ENCODE measurements around the gene GGTA1. TPM values are rescaled to one million over a fixed set of nuclear protein-coding genes. Genes with fewer than 3 reads are reported as not detected.

Gene GGTA1
- polyA plus RNA-seq (2013) = 30.2 TPM

GRCh38 chr9:121499427-121500164, at the start of gene GGTA1:
Gene GGTA1 (minus strand): TSS chr9:121499844. CDS start chr9:121467922, 31,922 bp downstream.
- 0% methylated on average over 61 of the region's 72 CpGs for WGBS (ENCODE audit: insufficient coverage)
- H3K9me3 ChIP-seq (ENCODE audit: control extremely low read depth in 1 of 5, control insufficient read depth in 4 of 5, insufficient read depth in 2 of 5, low read depth in 1 of 5, low read length in 4 of 5) = peaks cover 0 to 6% (median 0%) of the 10 kb centered on the region in 5 experiments
- CTCF ChIA-PET = interaction anchor here (0.7 to 6.9 kb wide), 12 partner anchors 8 to 195 kb away, joined by 3 to 42 read pairs (median 5); no protein-coding TSS in a partner anchor
- no peaks in the 10 kb centered on the region for H3K27me3 ChIP-seq (replicated peaks in 2 of 5; ENCODE audit: control insufficient read depth in 4 of 5, insufficient read depth in 5 of 5, low read length in 4 of 5)
- no peaks in the 10 kb centered on the region for H3K36me3 ChIP-seq (ENCODE audit: control insufficient read depth in 4 of 4, insufficient read depth in 4 of 4, low read length in 3 of 4)
- peaks cover 2 to 62% (median 42%) of the 10 kb centered on the region in 4 experiments for H3K4me1 ChIP-seq (ENCODE audit: control extremely low read depth in 1 of 4, control insufficient read depth in 4 of 4, insufficient read depth in 4 of 4, low read length in 3 of 4)
- DNase-seq = peak; percentile 48 to 79 (median 63)
- H3K4me3 ChIP-seq (ENCODE audit: control insufficient read depth in 1 of 7, extremely low read depth in 1 of 7, insufficient read depth in 4 of 7, low read depth in 2 of 7, low read length in 6 of 7) = peak within 1 kb of the TSS; percentile 45 to 87 (median 76)
- H3K27ac ChIP-seq (ENCODE audit: insufficient read depth in 1 of 2, low read depth in 1 of 2, low read length in 2 of 2, poor library complexity in 1 of 2, severe bottlenecking in 2 of 2) = peak within 1 kb of the TSS in 1 of 2 experiments; percentile 43
- POLR2A ChIA-PET = interaction anchor here (1.2 to 1.6 kb wide), 2 partner anchors 9 to 11 kb away, joined by 3 to 5 read pairs; no protein-coding TSS in a partner anchor

GRCh38 chr9:121548666-121549065, 49.0 kb upstream of the GGTA1 start:
- Histone ChIP-seq H3K4me3 (ENCODE audit: control insufficient read depth in 1 of 7, extremely low read depth in 1 of 7, insufficient read depth in 4 of 7, low read depth in 2 of 7, low read length in 6 of 7) (no peak overlapping the region), H3K27me3 (replicated peaks in 2 of 5; ENCODE audit: control insufficient read depth in 4 of 5, insufficient read depth in 5 of 5, low read length in 4 of 5) (peaks cover 0 to 5% (median 0%) of the 10 kb centered on the region in 5 experiments), H3K9me3 (ENCODE audit: control extremely low read depth in 1 of 5, control insufficient read depth in 4 of 5, insufficient read depth in 2 of 5, low read depth in 1 of 5, low read length in 4 of 5) (no peaks in the 10 kb centered on the region), H3K27ac (ENCODE audit: insufficient read depth in 1 of 2, low read depth in 1 of 2, low read length in 2 of 2, poor library complexity in 1 of 2, severe bottlenecking in 2 of 2) (no peak overlapping the region), H3K36me3 (ENCODE audit: control insufficient read depth in 4 of 4, insufficient read depth in 4 of 4, low read length in 3 of 4) (no peaks in the 10 kb centered on the region), H3K4me1 (ENCODE audit: control extremely low read depth in 1 of 4, control insufficient read depth in 4 of 4, insufficient read depth in 4 of 4, low read length in 3 of 4) (peaks cover 0 to 27% (median 14%) of the 10 kb centered on the region in 4 experiments)
- CTCF ChIA-PET = interaction anchor here (0.8 to 4.4 kb wide), 4 partner anchors 9 to 134 kb away, joined by 3 to 36 read pairs (median 3); no protein-coding TSS in a partner anchor
- 80% methylated on average over 1 of the region's 2 CpGs for WGBS (ENCODE audit: insufficient coverage)
- no peak for DNase-seq
- POLR2A ChIA-PET = no interaction called here

GRCh38 chr9:121545875-121546423, 46.3 kb upstream of the GGTA1 start:
- peaks cover 0 to 5% (median 0%) of the 10 kb centered on the region in 5 experiments for H3K27me3 ChIP-seq (replicated peaks in 2 of 5; ENCODE audit: control insufficient read depth in 4 of 5, insufficient read depth in 5 of 5, low read length in 4 of 5)
- DNase-seq = peak; percentile 81 to 87 (median 85)
- peak overlapping the region in 3 of 7 experiments; percentile 6 to 20 (median 11) for H3K4me3 ChIP-seq (ENCODE audit: control insufficient read depth in 1 of 7, extremely low read depth in 1 of 7, insufficient read depth in 4 of 7, low read depth in 2 of 7, low read length in 6 of 7)
- WGBS (ENCODE audit: insufficient coverage) = 5% methylated on average over 17 of the region's 27 CpGs
- H3K4me1 ChIP-seq (ENCODE audit: control extremely low read depth in 1 of 4, control insufficient read depth in 4 of 4, insufficient read depth in 4 of 4, low read length in 3 of 4) = peaks cover 0 to 16% (median 14%) of the 10 kb centered on the region in 4 experiments
- no peaks in the 10 kb centered on the region for H3K36me3 ChIP-seq (ENCODE audit: control insufficient read depth in 4 of 4, insufficient read depth in 4 of 4, low read length in 3 of 4)
- CTCF ChIA-PET = interaction anchor here (0.5 to 6.6 kb wide), 35 partner anchors 8 to 452 kb away, joined by 3 to 67 read pairs (median 4); no protein-coding TSS in a partner anchor
- H3K9me3 ChIP-seq (ENCODE audit: control extremely low read depth in 1 of 5, control insufficient read depth in 4 of 5, insufficient read depth in 2 of 5, low read depth in 1 of 5, low read length in 4 of 5) = no peaks in the 10 kb centered on the region
- H3K27ac ChIP-seq (ENCODE audit: insufficient read depth in 1 of 2, low read depth in 1 of 2, low read length in 2 of 2, poor library complexity in 1 of 2, severe bottlenecking in 2 of 2) = no peak overlapping the region
- POLR2A ChIA-PET = interaction anchor here (0.6 kb wide), 1 partner anchor 13 kb away, joined by 9 read pairs; no protein-coding TSS in a partner anchor

- no peak for DNase-seq
- H3K36me3 ChIP-seq (ENCODE audit: control insufficient read depth in 4 of 4, insufficient read depth in 4 of 4, low read length in 3 of 4) = no peaks in the 10 kb centered on the region
- peak overlapping the region in 1 of 7 experiments; percentile 20 for H3K4me3 ChIP-seq (ENCODE audit: control insufficient read depth in 1 of 7, extremely low read depth in 1 of 7, insufficient read depth in 4 of 7, low read depth in 2 of 7, low read length in 6 of 7)
- CTCF ChIA-PET = interaction anchor here (0.6 to 6.6 kb wide), 30 partner anchors 8 to 452 kb away, joined by 3 to 67 read pairs (median 5); no protein-coding TSS in a partner anchor
- peaks cover 0 to 5% (median 0%) of the 10 kb centered on the region in 5 experiments for H3K27me3 ChIP-seq (replicated peaks in 2 of 5; ENCODE audit: control insufficient read depth in 4 of 5, insufficient read depth in 5 of 5, low read length in 4 of 5)
- no peaks in the 10 kb centered on the region for H3K9me3 ChIP-seq (ENCODE audit: control extremely low read depth in 1 of 5, control insufficient read depth in 4 of 5, insufficient read depth in 2 of 5, low read depth in 1 of 5, low read length in 4 of 5)
- WGBS (ENCODE audit: insufficient coverage) = 54% methylated on average over 29 of the region's 33 CpGs
- H3K27ac ChIP-seq (ENCODE audit: insufficient read depth in 1 of 2, low read depth in 1 of 2, low read length in 2 of 2, poor library complexity in 1 of 2, severe bottlenecking in 2 of 2) = no peak overlapping the region
- peaks cover 0 to 10% (median 8%) of the 10 kb centered on the region in 4 experiments for H3K4me1 ChIP-seq (ENCODE audit: control extremely low read depth in 1 of 4, control insufficient read depth in 4 of 4, insufficient read depth in 4 of 4, low read length in 3 of 4)
- POLR2A ChIA-PET = interaction anchor here (0.6 kb wide), 1 partner anchor 14 kb away, joined by 9 read pairs; no protein-coding TSS in a partner anchor
Measured at GRCh38 chr9:121545150-121545874, 45.7 kb upstream of the GGTA1 start.

GRCh38 chr9:121542025-121542424, 42.4 kb upstream of the GGTA1 start:
- POLR2A ChIA-PET = interaction anchor here (0.6 kb wide), 1 partner anchor 92 kb away, joined by 4 read pairs; no protein-coding TSS in a partner anchor
- Histone ChIP-seq H3K9me3 (ENCODE audit: control extremely low read depth in 1 of 5, control insufficient read depth in 4 of 5, insufficient read depth in 2 of 5, low read depth in 1 of 5, low read length in 4 of 5) (no peaks in the 10 kb centered on the region), H3K4me3 (ENCODE audit: control insufficient read depth in 1 of 7, extremely low read depth in 1 of 7, insufficient read depth in 4 of 7, low read depth in 2 of 7, low read length in 6 of 7) (no peak overlapping the region), H3K36me3 (ENCODE audit: control insufficient read depth in 4 of 4, insufficient read depth in 4 of 4, low read length in 3 of 4) (no peaks in the 10 kb centered on the region), H3K27me3 (replicated peaks in 2 of 5; ENCODE audit: control insufficient read depth in 4 of 5, insufficient read depth in 5 of 5, low read length in 4 of 5) (no peaks in the 10 kb centered on the region), H3K27ac (ENCODE audit: insufficient read depth in 1 of 2, low read depth in 1 of 2, low read length in 2 of 2, poor library complexity in 1 of 2, severe bottlenecking in 2 of 2) (no peak overlapping the region), H3K4me1 (ENCODE audit: control extremely low read depth in 1 of 4, control insufficient read depth in 4 of 4, insufficient read depth in 4 of 4, low read length in 3 of 4) (peaks cover 0 to 14% (median 10%) of the 10 kb centered on the region in 4 experiments)
- DNase-seq = no peak
- WGBS (ENCODE audit: insufficient coverage) = 94% methylated on average over 2 of the region's 4 CpGs
- CTCF ChIA-PET = interaction anchor here (0.7 to 9.7 kb wide), 8 partner anchors 9 to 140 kb away, joined by 3 to 68 read pairs (median 8); partner anchors contain the start of gene GGTA1

GRCh38 chr9:121541256-121541655, 41.6 kb upstream of the GGTA1 start:
- ChIA-PET POLR2A (no interaction called here), CTCF (interaction anchor here (0.7 to 9.7 kb wide), 6 partner anchors 10 to 141 kb away, joined by 3 to 68 read pairs (median 34); no protein-coding TSS in a partner anchor)
- Histone ChIP-seq H3K36me3 (ENCODE audit: control insufficient read depth in 4 of 4, insufficient read depth in 4 of 4, low read length in 3 of 4) (no peaks in the 10 kb centered on the region), H3K9me3 (ENCODE audit: control extremely low read depth in 1 of 5, control insufficient read depth in 4 of 5, insufficient read depth in 2 of 5, low read depth in 1 of 5, low read length in 4 of 5) (no peaks in the 10 kb centered on the region), H3K4me1 (ENCODE audit: control extremely low read depth in 1 of 4, control insufficient read depth in 4 of 4, insufficient read depth in 4 of 4, low read length in 3 of 4) (peaks cover 0 to 14% (median 10%) of the 10 kb centered on the region in 4 experiments), H3K4me3 (ENCODE audit: control insufficient read depth in 1 of 7, extremely low read depth in 1 of 7, insufficient read depth in 4 of 7, low read depth in 2 of 7, low read length in 6 of 7) (no peak overlapping the region), H3K27ac (ENCODE audit: insufficient read depth in 1 of 2, low read depth in 1 of 2, low read length in 2 of 2, poor library complexity in 1 of 2, severe bottlenecking in 2 of 2) (no peak overlapping the region), H3K27me3 (replicated peaks in 2 of 5; ENCODE audit: control insufficient read depth in 4 of 5, insufficient read depth in 5 of 5, low read length in 4 of 5) (no peaks in the 10 kb centered on the region)
- DNase-seq = no peak
- 92% methylated on average over 2 of the region's 3 CpGs for WGBS (ENCODE audit: insufficient coverage)

Data from common myeloid progenitor, CD34-positive (primary cell).